Measurements from ENCODE around the gene ZNF35. TPM values are rescaled to one million over a fixed set of nuclear protein-coding genes. Genes with fewer than 3 reads are reported as not detected.

Gene ZNF35
- polyA plus RNA-seq, 1 of the 3 experiments (the other 2 are of a cell fraction): 2.4 TPM

- no peak overlapping the region for H2AFZ ChIP-seq (ENCODE audit: low read depth)
- no peak overlapping the region for H3K9ac ChIP-seq
- peaks cover 7 to 9% of the 10 kb centered on the region in 2 experiments; a peak in 3 of 4 replicates for H3K4me1 ChIP-seq (ENCODE audit: control insufficient read depth in 1 of 2, insufficient read depth in 2 of 2, low read depth in 1 of 2, low read length in 1 of 2)
- H3K79me2 ChIP-seq (ENCODE audit: insufficient read depth): peaks cover 57% of the 10 kb centered on the region
- H3K9me3 ChIP-seq: no peaks in the 10 kb centered on the region
- ChIA-PET POLR2A (no interaction called here), CTCF (no interaction called here)
- H3K27ac ChIP-seq (ENCODE audit: low read depth in 2 of 2, low read length in 1 of 2): no peak overlapping the region
- peaks cover 40 to 41% of the 10 kb centered on the region in 2 experiments for H3K36me3 ChIP-seq (replicated peaks in 1 of 2; ENCODE audit: control insufficient read depth in 1 of 2, insufficient read depth in 2 of 2, low read length in 1 of 2)
- H4K20me1 ChIP-seq (ENCODE audit: insufficient read depth): no peaks in the 10 kb centered on the region; the same call in 1 of the 2 replicates
- WGBS (ENCODE audit: low lambda C conversion rate): 100% methylated on average over 2 of the region's 2 CpGs
- H3K9me2 ChIP-seq: no peaks in the 10 kb centered on the region
- no peak overlapping the region for H3K4me3 ChIP-seq (ENCODE audit: low read depth in 2 of 2, low read length in 1 of 2)
- H3F3A ChIP-seq (replicated peaks; ENCODE audit: insufficient read depth): peaks cover 10% of the 10 kb centered on the region
- no peak for DNase-seq
- no peak overlapping the region for H3K4me2 ChIP-seq
- TF ChIP-seq FOXM1 (IDR thresholded peaks at IDR 0.05; ENCODE audit: low read depth) (no peak), TAF1 (IDR thresholded peaks at IDR 0.05; ENCODE audit: borderline replicate concordance, low read depth, low read length) (no peak), POLR2AphosphoS5 (IDR thresholded peaks at IDR 0.05; ENCODE audit: low read depth, low read length) (no peak), SMC3 (IDR thresholded peaks at IDR 0.05; ENCODE audit: low read depth, low read length) (no peak), RAD21 (IDR thresholded peaks at IDR 0.05; ENCODE audit: low read length) (no peak), EZH2phosphoT487 (IDR thresholded peaks at IDR 0.05; ENCODE audit: borderline replicate concordance, low read depth) (no peak), TCF12 (IDR thresholded peaks at IDR 0.05) (no peak), RCOR1 (IDR thresholded peaks at IDR 0.05; ENCODE audit: low read length) (no peak), SIN3A (IDR thresholded peaks at IDR 0.05; ENCODE audit: borderline replicate concordance, low read depth, low read length) (no peak), FOSL2 (IDR thresholded peaks at IDR 0.05; ENCODE audit: borderline replicate concordance, low read depth) (no peak)
- TF ChIP-seq, protein P1, sequence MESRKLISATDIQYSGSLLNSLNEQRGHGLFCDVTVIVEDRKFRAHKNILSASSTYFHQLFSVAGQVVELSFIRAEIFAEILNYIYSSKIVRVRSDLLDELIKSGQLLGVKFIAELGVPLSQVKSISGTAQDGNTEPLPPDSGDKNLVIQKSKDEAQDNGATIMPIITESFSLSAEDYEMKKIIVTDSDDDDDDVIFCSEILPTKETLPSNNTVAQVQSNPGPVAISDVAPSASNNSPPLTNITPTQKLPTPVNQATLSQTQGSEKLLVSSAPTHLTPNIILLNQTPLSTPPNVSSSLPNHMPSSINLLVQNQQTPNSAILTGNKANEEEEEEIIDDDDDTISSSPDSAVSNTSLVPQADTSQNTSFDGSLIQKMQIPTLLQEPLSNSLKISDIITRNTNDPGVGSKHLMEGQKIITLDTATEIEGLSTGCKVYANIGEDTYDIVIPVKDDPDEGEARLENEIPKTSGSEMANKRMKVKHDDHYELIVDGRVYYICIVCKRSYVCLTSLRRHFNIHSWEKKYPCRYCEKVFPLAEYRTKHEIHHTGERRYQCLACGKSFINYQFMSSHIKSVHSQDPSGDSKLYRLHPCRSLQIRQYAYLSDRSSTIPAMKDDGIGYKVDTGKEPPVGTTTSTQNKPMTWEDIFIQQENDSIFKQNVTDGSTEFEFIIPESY (IDR thresholded peaks at IDR 0.05; ENCODE audit: borderline replicate concordance, low read depth): no peak
- TF ChIP-seq, protein P2, sequence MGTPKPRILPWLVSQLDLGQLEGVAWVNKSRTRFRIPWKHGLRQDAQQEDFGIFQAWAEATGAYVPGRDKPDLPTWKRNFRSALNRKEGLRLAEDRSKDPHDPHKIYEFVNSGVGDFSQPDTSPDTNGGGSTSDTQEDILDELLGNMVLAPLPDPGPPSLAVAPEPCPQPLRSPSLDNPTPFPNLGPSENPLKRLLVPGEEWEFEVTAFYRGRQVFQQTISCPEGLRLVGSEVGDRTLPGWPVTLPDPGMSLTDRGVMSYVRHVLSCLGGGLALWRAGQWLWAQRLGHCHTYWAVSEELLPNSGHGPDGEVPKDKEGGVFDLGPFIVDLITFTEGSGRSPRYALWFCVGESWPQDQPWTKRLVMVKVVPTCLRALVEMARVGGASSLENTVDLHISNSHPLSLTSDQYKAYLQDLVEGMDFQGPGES (IDR thresholded peaks at IDR 0.05; ENCODE audit: low read depth, low read length): no peak
- TF ChIP-seq, protein P3, sequence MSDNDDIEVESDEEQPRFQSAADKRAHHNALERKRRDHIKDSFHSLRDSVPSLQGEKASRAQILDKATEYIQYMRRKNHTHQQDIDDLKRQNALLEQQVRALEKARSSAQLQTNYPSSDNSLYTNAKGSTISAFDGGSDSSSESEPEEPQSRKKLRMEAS (IDR thresholded peaks at IDR 0.05; ENCODE audit: low read depth): no peak
- TF ChIP-seq, protein P4, sequence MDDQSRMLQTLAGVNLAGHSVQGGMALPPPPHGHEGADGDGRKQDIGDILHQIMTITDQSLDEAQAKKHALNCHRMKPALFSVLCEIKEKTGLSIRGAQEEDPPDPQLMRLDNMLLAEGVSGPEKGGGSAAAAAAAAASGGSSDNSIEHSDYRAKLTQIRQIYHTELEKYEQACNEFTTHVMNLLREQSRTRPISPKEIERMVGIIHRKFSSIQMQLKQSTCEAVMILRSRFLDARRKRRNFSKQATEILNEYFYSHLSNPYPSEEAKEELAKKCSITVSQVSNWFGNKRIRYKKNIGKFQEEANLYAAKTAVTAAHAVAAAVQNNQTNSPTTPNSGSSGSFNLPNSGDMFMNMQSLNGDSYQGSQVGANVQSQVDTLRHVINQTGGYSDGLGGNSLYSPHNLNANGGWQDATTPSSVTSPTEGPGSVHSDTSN (IDR thresholded peaks at IDR 0.05): no peak
- no peaks in the 10 kb centered on the region for H3K27me3 ChIP-seq (ENCODE audit: insufficient read depth)
Measured at GRCh38 chr3:44628716-44629115, 19.8 kb upstream of the ZNF35 start.

Data from SK-N-SH (cell line).